Sigmoid colon (tissue), 7 donors: ENCODE results near the gene ERGIC3. TPM values are rescaled to one million over a fixed set of nuclear protein-coding genes. Genes with fewer than 3 reads are reported as not detected.

Source experiments
- DNase-seq: peaks from one replicate; pipeline ENCODE4 v3.0.0-alpha.2; 2019
- H3K27ac ChIP-seq, 4 donors: fragments of 200-600 bp; sonication (generic); one replicate each; pipeline ENCODE4 v1.5.1; 2016 to 2019; ENCODE audit warnings: mild to moderate bottlenecking in 1 of 4
- H3K27me3 ChIP-seq, 3 donors: fragments of 200-600 bp; sonication (generic); one replicate each; pipeline ENCODE4 v1.5.1; 2019; ENCODE audit warnings: mild to moderate bottlenecking in 1 of 3
- H3K36me3 ChIP-seq, 4 donors: fragments of 200-600 bp; sonication (generic); one replicate each; pipeline ENCODE4 v1.5.1; 2016 to 2019
- H3K4me1 ChIP-seq, 4 donors: fragments of 200-600 bp; sonication (generic); one replicate each; pipeline ENCODE4 v1.5.1; 2017 to 2019
- H3K4me3 ChIP-seq, 4 donors: fragments of 200-600 bp; sonication (generic); one replicate each; pipeline ENCODE4 v1.5.1; 2017 to 2019; ENCODE audit warnings: mild to moderate bottlenecking in 2 of 4, moderate library complexity in 1 of 4
- H3K9me3 ChIP-seq, 4 donors: fragments of 200-600 bp in 3 of 4; sonication (generic) in 3 of 4; one replicate each; pipeline versions ENCODE4 v1.5.1 to v1.6.1; 2013 to 2019
- CTCF ChIP-seq, 4 experiments: fragments of 450-650 bp in 3 of 4; fragments of 200-600 bp in 1 of 4; IDR thresholded peaks; one replicate each; pipeline ENCODE4 v1.5.1; 2016 to 2019; ENCODE audit warnings: antibody characterized with exemption in 4 of 4, mild to moderate bottlenecking in 3 of 4, moderate library complexity in 2 of 4
- EP300 ChIP-seq, 4 donors: sonication (generic); formaldehyde crosslinking; IDR thresholded peaks; one replicate each; pipeline ENCODE4 v1.6.1; 2017; ENCODE audit warnings: antibody characterized with exemption in 4 of 4
- POLR2A ChIP-seq, 2 donors: fragments of 450-650 bp; IDR thresholded peaks; one replicate each; pipeline ENCODE4 v1.6.1; 2016; ENCODE audit warnings: antibody characterized with exemption in 2 of 2, mild to moderate bottlenecking in 2 of 2, moderate library complexity in 2 of 2
- POLR2AphosphoS5 ChIP-seq, 4 donors: sonication (generic); formaldehyde crosslinking; IDR thresholded peaks; one replicate each; pipeline ENCODE4 v1.6.1; 2017; ENCODE audit warnings: antibody characterized with exemption in 4 of 4
- WGBS, 2 donors: extraction: QIAGEN DNeasy Blood & Tissue Kit; methylation state at CpG; one replicate each; pipeline ENCODE4 v1.1.7; 2013; 5-methylcytosine and 5-hydroxymethylcytosine counted together
- intact Hi-C: fragments of 100-400 bp; cut with DNase I; formaldehyde crosslinking; loops from one replicate; pipeline ENCODE4 v1.15.1; 2023
- polyA plus RNA-seq, 3 donors: library from polyadenylated mRNA; stranded (reverse); fragments of 200-250 nt; gene quantifications; one replicate each; pipeline ENCODE4 v1.2.3, GENCODE V29; 2013
- total RNA-seq, 4 donors: library from RNA; depleted of rRNA; stranded (reverse); fragments of >200 nt; gene quantifications; one replicate each; pipeline ENCODE4 v1.1.0, GENCODE V29; 2016
- donor health status: healthy with polysubstance abuse.
- donor health status: Bipolar disorder and iron deficiency.
- donor health status: healthy.

Gene ERGIC3
- total and polyA plus RNA-seq, 7 donors, result 113 to 230 (median 184) TPM

GRCh38 chr20:35508493-35509218 lies 33.2 kb upstream of the ERGIC3 start:
- WGBS, 2 donors, result 73 to 80% methylated on average over 10 of the region's 10 CpGs
- Histone ChIP-seq H3K27ac (no peak overlapping the region), H3K9me3 (no peaks in the 10 kb centered on the region), H3K27me3 (no peaks in the 10 kb centered on the region), H3K4me1 (peaks cover 0 to 10% (median 7%) of the 10 kb centered on the region in 4 donors), H3K4me3 (no peak overlapping the region), H3K36me3 (peaks cover 8 to 85% (median 31%) of the 10 kb centered on the region in 4 donors)
- TF ChIP-seq POLR2A (IDR thresholded peaks at IDR 0.05) (no peak), POLR2AphosphoS5 (IDR thresholded peaks at IDR 0.05) (no peak), CTCF (IDR thresholded peaks at IDR 0.05) (no peak), EP300 (IDR thresholded peaks at IDR 0.05) (no peak)
- no peak for DNase-seq
- intact Hi-C loops, result no loop called here

GRCh38 chr20:35510951-35511735 lies 30.7 kb upstream of the ERGIC3 start:
- Histone ChIP-seq H3K4me3 (no peak overlapping the region), H3K9me3 (no peaks in the 10 kb centered on the region), H3K27ac (no peak overlapping the region), H3K4me1 (peaks cover 0 to under 1% (median 0%) of the 10 kb centered on the region in 4 donors), H3K27me3 (no peaks in the 10 kb centered on the region), H3K36me3 (peaks cover 8 to 72% (median 27%) of the 10 kb centered on the region in 4 donors)
- TF ChIP-seq POLR2AphosphoS5 (IDR thresholded peaks at IDR 0.05) (no peak), POLR2A (IDR thresholded peaks at IDR 0.05) (no peak), EP300 (IDR thresholded peaks at IDR 0.05) (no peak), CTCF (IDR thresholded peaks at IDR 0.05) (no peak)
- no peak for DNase-seq
- 84 to 87% methylated on average over 12 of the region's 12 CpGs for WGBS, 2 donors
- intact Hi-C loops, result no loop called here

- Histone ChIP-seq H3K27ac (no peak overlapping the region), H3K4me3 (no peak overlapping the region), H3K36me3 (peaks cover 8 to 65% (median 26%) of the 10 kb centered on the region in 4 donors), H3K9me3 (no peaks in the 10 kb centered on the region), H3K4me1 (peaks cover 0 to 8% (median 0%) of the 10 kb centered on the region in 4 donors), H3K27me3 (no peaks in the 10 kb centered on the region)
- TF ChIP-seq CTCF (IDR thresholded peaks at IDR 0.05) (peak; percentile 21 to 45 (median 38)), POLR2A (IDR thresholded peaks at IDR 0.05) (no peak)
- 95 to 96% methylated on average over 2 of the region's 2 CpGs for WGBS, 2 donors
- no peak for DNase-seq
- intact Hi-C loops, result no loop called here
Measured at GRCh38 chr20:35511814-35512420, 30.0 kb upstream of the ERGIC3 start.

GRCh38 chr20:35514371-35514932 lies 27.4 kb upstream of the ERGIC3 start:
- intact Hi-C loops, result no loop called here
- Histone ChIP-seq H3K9me3 (no peaks in the 10 kb centered on the region), H3K27me3 (no peaks in the 10 kb centered on the region), H3K4me3 (no peak overlapping the region), H3K4me1 (peaks cover 0 to 9% (median 0%) of the 10 kb centered on the region in 4 donors), H3K36me3 (peaks cover 6 to 39% (median 14%) of the 10 kb centered on the region in 4 donors), H3K27ac (no peak overlapping the region)
- TF ChIP-seq EP300 (IDR thresholded peaks at IDR 0.05) (no peak), POLR2AphosphoS5 (IDR thresholded peaks at IDR 0.05) (no peak), CTCF (IDR thresholded peaks at IDR 0.05) (no peak), POLR2A (IDR thresholded peaks at IDR 0.05) (no peak)
- no peak for DNase-seq
- WGBS, 2 donors, result 81 to 88% methylated on average over 11 of the region's 11 CpGs
